DMS114 treated with DMSO at 0.1 percent for 48 hours (cell line): Measurements from ENCODE around the gene CRACR2B.
A peak's percentile ranks its signal among the peaks of the same experiment; 100 is the strongest.

Source experiments
- DNase-seq: peaks from one replicate; lab custom pipeline; 2025; ENCODE audit not compliant: unreplicated experiment; lab: John Stamatoyannopoulos, UW

Gene CRACR2B

GRCh38 chr11:810040-810567 lies 17.6 kb upstream of the CRACR2B start:
- DNase-seq = no peak

GRCh38 chr11:811446-812245 lies 16.1 kb upstream of the CRACR2B start:
- no peak for DNase-seq

GRCh38 chr11:812390-812789 lies 15.3 kb upstream of the CRACR2B start:
- no peak for DNase-seq

GRCh38 chr11:813072-813455 lies 14.7 kb upstream of the CRACR2B start:
- no peak for DNase-seq

- DNase-seq = no peak
Observed at GRCh38 chr11:813456-814096, 14.1 kb upstream of the CRACR2B start.

- no peak for DNase-seq
Observed at GRCh38 chr11:815675-816432, 11.9 kb upstream of the CRACR2B start.

- no peak for DNase-seq
Observed at GRCh38 chr11:816433-816779, 11.3 kb upstream of the CRACR2B start.

GRCh38 chr11:818396-819128 lies 9.2 kb upstream of the CRACR2B start, which contains the start of gene PNPLA2:
Gene PNPLA2, plus strand, starts transcription at chr11:818914. Its CDS starts 805 bp downstream, at chr11:819719.
- no peak for DNase-seq

GRCh38 chr11:819129-819931 lies 8.4 kb upstream of the CRACR2B start:
- peak; percentile 26 for DNase-seq

- no peak for DNase-seq
Observed at GRCh38 chr11:819943-820649, 7.6 kb upstream of the CRACR2B start.

- DNase-seq = no peak
Observed at GRCh38 chr11:820655-821511, 6.8 kb upstream of the CRACR2B start.

- DNase-seq = no peak
Observed at GRCh38 chr11:821512-822371, 6.0 kb upstream of the CRACR2B start.

- no peak for DNase-seq
Observed at GRCh38 chr11:823441-824291, 4.1 kb upstream of the CRACR2B start.

- no peak for DNase-seq
Observed at GRCh38 chr11:824292-824880, 3.3 kb upstream of the CRACR2B start.

GRCh38 chr11:824942-825341 lies 2.8 kb upstream of the CRACR2B start:
- DNase-seq = no peak
